ENCODE data around the gene TMEM115.

Gene TMEM115

GRCh38 chr3:50351323-50351697 is 8.0 kb downstream of the TMEM115 start:
- DNase-seq, result no peak

GRCh38 chr3:50350527-50351322 is 8.6 kb downstream of the TMEM115 start, which contains the start of the genes CYB561D2 and NPRL2:
CYB561D2 (plus strand) TSS chr3:50350862; CDS start chr3:50351434, 572 bp downstream.
NPRL2 (minus strand) TSS chr3:50350775; CDS start chr3:50350652, 123 bp downstream.
- DNase-seq, result peak; percentile 99

DNA sequence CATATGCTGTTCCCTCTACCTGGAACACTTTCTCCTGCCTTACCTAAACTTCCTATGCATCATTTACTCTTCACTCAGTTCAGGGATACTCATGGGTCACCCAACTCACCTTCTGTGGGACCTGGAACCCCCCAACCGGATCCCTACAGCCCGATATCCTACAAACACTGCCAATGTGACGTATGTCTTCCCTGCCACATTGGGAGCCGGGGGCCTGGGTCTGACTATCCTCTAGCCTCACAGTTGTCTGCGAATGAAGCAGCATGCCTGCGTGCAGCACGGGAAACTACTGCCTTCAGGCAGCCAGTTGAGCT is 9.2 kb downstream of the TMEM115 start:
- no peak for DNase-seq

GRCh38 chr3:50347187-50347813 is 12.0 kb downstream of the TMEM115 start:
- peak; percentile 76 for DNase-seq

- DNase-seq, result peak; percentile 87
Observed at GRCh38 chr3:50345586-50346234, 13.6 kb downstream of the TMEM115 start, which contains the start of gene ZMYND10. ZMYND10 (minus strand) TSS chr3:50345732; CDS start chr3:50345579, 153 bp downstream.

GRCh38 chr3:50345008-50345407 is 14.3 kb downstream of the TMEM115 start:
- DNase-seq, result no peak

GRCh38 chr3:50342813-50343633 is 16.3 kb downstream of the TMEM115 start:
- no peak for DNase-seq

GRCh38 chr3:50341996-50342650 is 17.2 kb downstream of the TMEM115 start:
- DNase-seq, result no peak

- no peak for DNase-seq
Observed at GRCh38 chr3:50341537-50341936, 17.8 kb downstream of the TMEM115 start.

- DNase-seq, result peak; percentile 91
Observed at GRCh38 chr3:50340448-50341329, 18.6 kb downstream of the TMEM115 start, which contains the start of gene RASSF1. RASSF1 (minus strand) TSS chr3:50340836; CDS start chr3:50340805, 31 bp downstream.

DNA sequence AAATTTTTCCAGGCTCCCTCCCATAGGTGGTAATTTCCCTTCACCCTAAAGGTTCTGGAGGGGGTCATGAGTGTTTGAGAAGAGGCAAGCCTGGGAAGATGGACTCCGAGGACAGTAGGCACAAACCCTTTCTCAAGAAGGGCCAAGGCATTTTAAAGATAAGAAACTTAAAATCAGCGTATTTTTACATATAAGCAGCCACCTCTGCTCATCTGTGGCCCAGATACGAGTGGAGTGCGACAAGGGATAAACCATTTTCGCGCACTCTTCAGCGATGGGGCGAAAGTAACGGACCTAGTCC is 19.2 kb downstream of the TMEM115 start:
- no peak for DNase-seq

GRCh38 chr3:50339485-50340146 is 19.7 kb downstream of the TMEM115 start:
- DNase-seq, result no peak

DNA sequence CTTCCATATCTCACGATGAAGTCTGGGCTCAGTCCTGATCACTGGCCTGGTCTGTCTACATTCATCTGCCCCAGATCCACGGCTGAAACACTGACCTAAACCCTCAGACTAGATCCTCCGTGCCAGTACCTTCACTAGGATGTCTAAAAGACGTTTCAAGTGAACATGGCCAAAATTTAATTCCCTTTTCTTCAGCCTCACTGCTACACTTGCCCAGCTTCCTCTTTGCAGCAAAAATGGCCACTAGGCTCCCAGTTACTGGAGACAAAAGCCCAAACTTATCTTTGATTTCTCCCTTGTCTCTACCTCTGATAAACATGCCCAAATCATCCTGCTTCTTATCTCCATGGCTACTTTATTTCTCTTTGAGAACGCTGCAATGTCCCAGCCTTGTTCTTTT is 20.4 kb downstream of the TMEM115 start:
- no peak for DNase-seq

- peak; percentile 100 for DNase-seq
Observed at GRCh38 chr3:50337175-50337861, 22.0 kb downstream of the TMEM115 start.

DNA sequence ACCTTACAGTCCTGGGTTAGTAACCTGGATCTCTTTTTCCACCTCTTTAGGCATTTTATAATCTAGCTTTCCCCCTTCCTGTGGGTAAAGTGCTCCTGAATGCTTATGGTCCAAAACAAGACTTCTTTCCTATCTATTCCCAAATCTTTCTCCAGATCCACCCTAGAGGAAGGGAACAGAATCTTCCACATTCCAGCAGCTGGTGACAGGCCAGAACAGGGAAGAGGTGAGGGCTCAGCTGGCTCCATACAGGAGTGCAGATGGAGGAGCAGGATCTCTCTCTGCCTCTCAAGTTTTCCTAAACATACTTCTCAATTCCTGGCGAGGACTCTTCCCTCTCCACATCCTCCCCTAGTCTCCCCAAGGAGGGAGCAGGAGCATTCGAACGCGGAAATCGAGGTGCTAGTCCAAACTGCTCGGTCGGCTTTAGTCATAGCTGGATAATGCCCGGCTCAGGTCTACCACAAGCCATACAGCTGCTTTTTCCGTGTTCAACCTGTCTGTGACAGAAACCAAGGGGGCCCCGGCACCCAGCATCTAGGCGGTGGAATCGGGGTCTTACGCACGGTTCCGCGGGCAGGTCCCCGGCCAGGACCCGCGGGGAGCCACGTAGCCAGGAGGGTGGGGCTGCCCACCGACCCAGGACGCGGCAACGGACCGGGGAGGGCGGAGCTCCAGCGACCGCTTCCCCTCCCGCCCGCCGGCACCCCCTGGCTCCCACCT is 22.7 kb downstream of the TMEM115 start:
- no peak for DNase-seq

GRCh38 chr3:50334339-50335075 is 24.8 kb downstream of the TMEM115 start:
- DNase-seq, result no peak

DNA sequence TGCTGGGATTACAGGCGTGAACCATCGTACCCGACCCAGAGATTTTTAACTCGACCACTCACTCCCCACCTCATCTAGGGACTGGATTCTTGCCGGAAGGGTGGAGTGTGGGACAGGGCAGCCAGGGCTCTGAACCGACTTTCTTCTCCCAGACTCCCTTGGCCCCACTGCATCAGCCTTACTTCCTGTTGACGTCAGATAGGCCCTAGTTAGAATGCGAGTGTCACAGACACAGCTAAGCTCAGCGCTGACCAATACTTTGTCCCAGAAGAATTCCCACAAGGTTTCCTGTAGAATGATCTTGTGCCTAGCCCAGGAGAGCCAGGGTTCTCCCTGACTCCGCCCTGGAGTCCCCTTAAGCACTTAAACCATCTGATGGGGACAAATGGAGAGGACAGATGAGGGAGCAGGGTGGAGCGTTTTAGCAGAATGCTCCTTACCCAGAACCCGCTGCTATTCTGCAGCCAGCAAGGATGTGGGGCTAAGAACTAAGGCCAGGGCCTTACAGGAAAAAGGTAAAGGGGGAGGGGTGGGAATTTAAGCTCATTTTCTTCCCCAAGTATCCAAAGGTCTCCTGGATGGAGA is 25.5 kb downstream of the TMEM115 start:
- DNase-seq, result peak; percentile 38

DNA sequence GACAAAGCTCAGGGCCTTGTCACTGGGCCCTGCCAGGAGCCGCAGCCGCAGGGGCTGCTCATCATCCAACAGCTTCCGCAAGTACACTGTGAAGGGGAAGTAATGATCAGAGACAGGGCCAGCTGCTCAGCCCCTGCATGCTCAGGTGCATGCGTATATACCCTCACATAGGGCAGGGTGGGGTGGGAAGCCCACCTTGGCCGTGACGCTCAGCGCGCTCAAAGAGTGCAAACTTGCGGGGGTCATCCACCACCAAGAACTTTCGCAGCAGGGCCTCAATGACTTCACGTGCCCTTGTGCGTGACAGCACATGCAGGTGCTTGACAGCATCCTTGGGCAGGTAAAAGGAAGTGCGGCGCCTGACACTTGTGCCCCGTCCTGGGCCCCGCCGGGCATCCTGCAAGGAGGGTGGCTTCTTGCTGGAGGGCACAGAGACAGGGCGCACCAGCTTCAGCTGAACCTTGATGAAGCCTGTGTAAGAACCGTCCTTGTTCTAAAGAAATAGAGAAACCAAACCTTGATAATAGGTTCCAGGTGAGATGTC is 27.9 kb downstream of the TMEM115 start:
- DNase-seq, result no peak
